ENCODE data around the gene BBLN.
A peak's percentile ranks its signal among the peaks of the same experiment; 100 is the strongest.
"Not testable (repeated sequence)": the region's sequence is repeated elsewhere in the genome, so short reads cannot be mapped to it uniquely, and the experiment has no call there.

BBLN gene

GRCh38 chr9:128159784-128160602 is at the start of gene BBLN:
Gene BBLN (plus strand): TSS chr9:128160265. CDS start chr9:128160408, 143 bp downstream.
- peak; percentile 42 for DNase-seq

- not testable (repeated sequence) for DNase-seq
Observed at GRCh38 chr9:128111726-128112125, 48.3 kb upstream of the BBLN start.

- DNase-seq: no peak
Observed at GRCh38 chr9:128113526-128114325, 46.3 kb upstream of the BBLN start.

- no peak for DNase-seq
Observed at GRCh38 chr9:128114326-128115186, 45.5 kb upstream of the BBLN start.

- DNase-seq: no peak
Observed at GRCh38 chr9:128115187-128116103, 44.6 kb upstream of the BBLN start.

GRCh38 chr9:128116104-128117083 is 43.7 kb upstream of the BBLN start:
- no peak for DNase-seq

GRCh38 chr9:128117613-128118471 is 42.2 kb upstream of the BBLN start:
- no peak for DNase-seq

GRCh38 chr9:128118472-128118857 is 41.6 kb upstream of the BBLN start:
- no peak for DNase-seq

- DNase-seq: no peak
Observed at GRCh38 chr9:128118971-128119665, 40.9 kb upstream of the BBLN start.

GRCh38 chr9:128120061-128120740 is 39.9 kb upstream of the BBLN start:
- DNase-seq: no peak

- no peak for DNase-seq
Observed at GRCh38 chr9:128120741-128121465, 39.2 kb upstream of the BBLN start.

- DNase-seq: no peak
Observed at GRCh38 chr9:128121466-128121810, 38.6 kb upstream of the BBLN start.

- DNase-seq: no peak
Observed at GRCh38 chr9:128121924-128122808, 37.9 kb upstream of the BBLN start.

GRCh38 chr9:128122809-128123175 is 37.3 kb upstream of the BBLN start:
- no peak for DNase-seq

- no peak for DNase-seq
Observed at GRCh38 chr9:128123451-128124080, 36.5 kb upstream of the BBLN start.

- no peak for DNase-seq
Observed at GRCh38 chr9:128124451-128124850, 35.6 kb upstream of the BBLN start.

Data from cortex of kidney (tissue), 1 donor.